ENCODE results near the gene IPO11. TPM values are rescaled to one million over a fixed set of nuclear protein-coding genes. Genes with fewer than 3 reads are reported as not detected.
"Not testable (repeated sequence)": the region's sequence is repeated elsewhere in the genome, so short reads cannot be mapped to it uniquely, and the experiment has no call there.

IPO11 gene
- total RNA-seq, 1 experiment from 2014 or later: 26.6 TPM

DNA sequence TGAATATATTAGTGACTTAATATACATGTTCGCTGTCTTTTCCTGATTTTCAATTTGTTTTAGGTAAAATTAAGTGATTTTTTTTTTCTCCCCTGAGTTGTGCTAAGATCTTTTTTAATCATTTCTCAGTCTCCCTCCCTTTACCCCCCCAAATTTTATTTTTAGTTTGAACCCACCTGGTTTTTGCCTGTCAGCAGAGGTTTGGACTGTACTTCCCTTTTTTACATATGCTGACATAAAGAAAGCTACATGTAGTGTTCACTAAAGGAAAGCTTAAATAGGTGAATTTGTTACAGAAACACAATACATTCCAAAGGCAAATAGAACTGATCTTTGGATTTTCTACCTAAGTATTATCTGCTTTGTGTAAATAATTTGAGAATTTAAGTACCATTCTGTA, 82.2 kb downstream of the IPO11 start:
- no peak for DNase-seq
- H3K9me3 ChIP-seq: no peaks in the 10 kb centered on the region
- peaks cover 26% of the 10 kb centered on the region for H3K36me3 ChIP-seq
- no peak overlapping the region for H3K4me3 ChIP-seq
- no peaks in the 10 kb centered on the region for H3K27me3 ChIP-seq

DNA sequence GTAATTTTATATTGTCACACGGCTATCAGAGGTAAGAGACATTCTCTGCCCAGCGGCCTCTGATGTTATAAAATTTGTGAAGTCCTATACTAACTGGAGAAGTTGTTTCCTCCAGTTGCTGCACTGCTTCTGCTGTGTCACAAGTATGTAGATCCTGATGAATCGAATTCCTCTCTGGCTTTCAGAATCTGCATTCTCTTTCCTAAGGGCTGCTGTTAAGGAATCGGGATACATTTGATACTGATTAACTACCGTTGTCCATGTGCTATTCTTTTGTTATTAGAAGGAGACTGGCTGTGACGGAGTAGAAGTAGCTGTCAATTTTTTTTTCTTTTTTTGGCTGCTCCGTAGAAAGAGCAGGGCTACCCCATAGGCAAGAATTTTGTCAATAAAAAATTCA, 84.3 kb downstream of the IPO11 start:
- DNase-seq: no peak
- Histone ChIP-seq H3K27me3 (no peaks in the 10 kb centered on the region), H3K4me3 (no peak overlapping the region), H3K9me3 (no peaks in the 10 kb centered on the region), H3K36me3 (peaks cover 12% of the 10 kb centered on the region)

DNA sequence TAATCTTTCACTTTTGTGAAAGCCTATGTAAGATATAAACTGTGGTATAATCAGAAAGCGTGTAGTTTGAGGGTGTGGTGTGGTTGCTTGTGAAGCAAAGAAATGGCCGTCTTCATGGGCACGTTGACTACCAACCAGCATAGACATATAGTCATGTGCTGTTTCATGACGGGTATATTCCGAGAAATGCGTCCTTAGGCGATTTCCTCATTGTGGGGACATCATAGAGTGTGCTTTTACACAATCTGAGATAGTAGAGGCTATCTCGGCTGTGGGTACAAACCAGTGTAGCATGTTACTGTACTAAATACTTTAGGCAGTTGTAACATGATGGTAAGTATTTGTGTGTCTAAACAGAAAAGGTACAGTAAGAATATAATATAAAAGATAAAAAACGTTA, 86.4 kb downstream of the IPO11 start:
- no peak for DNase-seq
- H3K36me3 ChIP-seq: peaks cover 7% of the 10 kb centered on the region

DNA sequence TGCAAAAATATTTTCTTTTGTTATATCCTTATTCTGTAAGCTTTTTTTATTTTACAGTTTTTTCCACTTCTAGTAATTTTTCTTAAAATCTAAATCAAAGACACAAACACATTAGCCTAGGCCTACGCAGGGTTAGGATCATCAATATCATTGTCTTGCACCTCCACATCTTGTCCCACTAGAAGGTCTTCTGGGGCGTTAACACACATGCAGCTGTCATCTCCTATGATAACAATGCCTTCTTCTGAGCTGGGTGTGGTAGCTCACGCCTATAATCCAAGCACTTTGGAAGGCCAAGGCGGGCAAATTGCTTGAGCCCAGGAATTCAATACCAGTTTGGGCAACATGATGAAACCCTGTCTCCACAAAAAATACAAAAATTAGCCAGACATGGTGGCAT, 87.2 kb downstream of the IPO11 start:
- DNase-seq: no peak
- Histone ChIP-seq H3K27me3 (no peaks in the 10 kb centered on the region), H3K36me3 (0 out of 2 replicates have a peak, but pooled peaks cover 6% of the 10 kb centered on the region), H3K9me3 (no peaks in the 10 kb centered on the region), H3K4me3 (no peak overlapping the region)

More for the DNA sequence above, 86.4 kb downstream of the IPO11 start:
- Histone ChIP-seq H3K9me3 (no peaks in the 10 kb centered on the region), H3K27me3 (no peaks in the 10 kb centered on the region), H3K4me3 (no peak overlapping the region)

DNA sequence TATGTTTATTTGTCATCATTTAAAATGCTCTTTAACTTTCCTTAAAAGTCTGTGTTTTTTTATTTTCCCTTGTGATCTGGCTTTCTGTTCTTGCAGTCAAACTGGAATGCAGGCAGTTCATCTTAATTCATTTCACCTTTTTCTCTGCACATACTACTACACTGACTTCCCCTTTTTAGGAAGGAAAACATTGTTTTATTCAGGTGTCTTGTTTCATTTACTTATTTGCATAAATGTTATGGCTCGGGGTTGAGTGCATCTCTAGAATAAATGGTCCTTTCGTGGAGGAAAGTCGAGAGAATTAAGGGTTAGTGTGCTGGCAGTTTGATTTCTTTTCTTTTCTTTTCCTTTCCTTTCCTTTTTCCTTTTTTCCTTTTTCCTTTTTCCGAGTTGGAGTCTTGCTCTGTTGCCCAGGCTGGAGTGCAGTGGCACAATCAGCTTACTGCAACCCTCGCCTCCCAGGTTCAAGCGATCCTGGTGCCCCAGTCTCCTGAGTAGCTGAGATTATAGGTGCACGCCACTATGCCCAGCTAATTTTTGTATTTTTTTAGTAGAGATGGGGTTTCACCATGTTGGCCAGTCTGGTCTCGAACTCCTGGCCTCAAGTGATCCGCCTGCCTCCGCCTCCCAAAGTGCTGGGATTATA, 90.0 kb downstream of the IPO11 start:
- Histone ChIP-seq H3K4me3 (no peak overlapping the region), H3K27me3 (no peaks in the 10 kb centered on the region), H3K36me3 (peaks cover 3% of the 10 kb centered on the region), H3K9me3 (no peaks in the 10 kb centered on the region)
- no peak for DNase-seq

DNA sequence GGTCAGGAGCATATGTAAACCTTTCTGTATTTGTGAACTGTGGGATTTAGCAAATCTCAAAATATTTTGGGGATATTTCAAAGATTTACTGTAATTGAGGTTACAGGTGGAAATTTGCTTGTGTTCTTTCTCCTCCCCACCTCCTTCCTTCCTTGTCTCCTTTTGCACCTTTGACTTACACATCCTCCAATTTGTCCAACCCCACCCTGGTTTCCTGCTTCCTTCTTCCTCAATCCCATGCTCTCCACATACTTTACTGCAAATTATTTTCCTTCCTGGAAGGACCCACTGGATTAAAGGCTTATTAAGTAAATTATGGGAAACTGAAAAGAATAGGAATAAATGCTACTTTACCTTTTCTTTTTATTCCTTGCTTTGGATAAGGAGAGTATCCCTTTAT, 91.6 kb downstream of the IPO11 start:
- Histone ChIP-seq H3K9me3 (no peaks in the 10 kb centered on the region), H3K27me3 (no peaks in the 10 kb centered on the region), H3K36me3 (peaks cover 6% of the 10 kb centered on the region), H3K4me3 (no peak overlapping the region)
- DNase-seq: no peak

DNA sequence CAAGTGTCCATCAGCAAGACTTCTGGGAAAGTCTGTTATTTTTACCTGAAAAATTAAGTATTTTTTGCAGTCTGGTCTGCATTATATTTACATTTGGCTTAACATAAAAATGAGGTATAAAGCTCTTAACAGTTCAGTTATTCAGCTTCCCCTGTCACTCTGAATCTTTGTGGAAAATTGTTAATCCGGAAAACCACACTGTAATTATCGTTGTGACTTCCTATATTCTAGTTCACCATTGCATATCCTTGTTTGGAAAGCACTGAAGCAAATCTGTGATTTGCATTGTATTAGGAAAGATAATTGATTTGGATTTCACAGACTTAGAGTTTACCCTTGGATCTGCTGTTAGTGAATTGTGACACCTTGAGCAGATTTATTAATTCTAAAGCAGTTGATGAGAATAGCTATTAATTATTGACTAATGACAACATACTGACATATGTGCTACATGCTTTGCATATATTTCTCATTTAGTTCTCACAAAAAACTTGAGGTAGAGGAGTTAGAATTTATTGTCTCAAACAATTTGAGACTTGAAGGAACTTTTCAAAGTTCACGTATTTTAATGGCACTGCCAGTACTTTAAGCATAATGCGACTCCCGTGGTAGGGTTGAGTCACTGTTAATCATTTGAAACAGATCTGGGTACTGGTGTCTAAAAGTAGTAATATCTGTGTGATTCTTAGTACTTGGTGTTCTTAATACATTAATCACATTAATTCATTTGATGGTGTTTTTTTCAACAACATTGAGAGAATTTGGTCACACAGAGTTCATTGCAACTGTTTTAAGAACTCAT, 94.3 kb downstream of the IPO11 start:
- peaks cover 10% of the 10 kb centered on the region for H3K36me3 ChIP-seq
- no peaks in the 10 kb centered on the region for H3K9me3 ChIP-seq
- H3K4me3 ChIP-seq: no peak overlapping the region
- no peaks in the 10 kb centered on the region for H3K27me3 ChIP-seq
- no peak for DNase-seq

DNA sequence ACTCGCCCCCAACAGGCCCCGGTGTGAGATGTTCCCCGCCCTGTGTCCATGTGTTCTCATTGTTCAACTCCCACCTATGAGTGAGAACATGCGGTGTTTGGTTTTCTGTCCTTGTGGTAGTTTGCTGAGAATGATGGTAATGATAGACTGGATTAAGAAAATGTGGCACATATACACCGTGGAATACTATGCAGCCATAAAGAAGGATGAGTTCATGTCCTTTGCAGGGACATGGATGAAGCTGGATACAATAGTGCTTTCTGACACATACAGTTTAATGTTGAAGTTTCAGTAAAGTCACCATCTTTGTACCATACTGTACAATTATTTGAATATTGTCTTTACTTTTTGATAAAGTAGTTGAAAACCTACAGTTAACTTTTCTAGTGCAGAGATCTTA, 96.2 kb downstream of the IPO11 start:
- not testable (repeated sequence) for H3K4me3 ChIP-seq, H3K36me3 ChIP-seq, H3K27me3 ChIP-seq, DNase-seq, H3K9me3 ChIP-seq

DNA sequence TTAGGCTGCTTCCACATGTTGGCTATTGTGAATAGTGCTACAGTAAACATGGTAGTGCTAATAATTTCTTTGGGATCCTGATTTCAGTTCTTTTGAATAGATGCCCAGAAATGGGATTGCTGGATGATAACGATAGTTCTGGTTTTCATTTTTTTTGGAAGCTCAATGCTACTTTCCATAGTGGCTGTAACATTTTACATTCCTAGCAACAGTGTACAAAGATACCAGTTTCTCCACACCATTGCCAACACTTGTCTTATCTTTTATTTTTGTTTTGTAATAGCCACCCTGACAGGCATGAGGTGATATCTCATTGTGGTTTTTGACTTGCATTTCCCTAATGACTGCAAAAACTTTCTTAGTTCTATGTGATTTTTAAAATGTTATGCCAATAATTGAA, 97.2 kb downstream of the IPO11 start:
- DNase-seq: no peak
- Histone ChIP-seq H3K27me3 (no peaks in the 10 kb centered on the region), H3K9me3 (no peaks in the 10 kb centered on the region), H3K36me3 (peaks cover 12% of the 10 kb centered on the region), H3K4me3 (no peak overlapping the region)

DNA sequence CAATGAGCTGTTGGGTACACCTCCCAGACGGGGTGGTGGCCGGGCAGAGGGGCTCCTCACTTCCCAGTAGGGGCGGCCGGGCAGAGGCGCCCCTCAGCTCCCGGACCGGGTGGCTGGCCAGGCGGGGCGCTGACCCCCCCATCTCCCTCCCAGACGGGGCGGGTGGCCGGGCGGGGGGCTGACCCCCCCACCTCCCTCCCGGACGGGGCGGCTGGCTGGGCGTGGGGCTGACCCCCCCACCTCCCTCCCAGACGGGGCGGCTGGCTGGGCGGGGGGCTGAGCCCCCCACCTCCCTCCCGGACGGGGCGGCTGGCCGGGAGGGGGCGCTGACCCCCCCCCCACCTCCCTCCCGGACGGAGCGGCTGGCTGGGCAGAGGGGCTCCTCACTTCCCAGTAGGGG, 100.5 kb downstream of the IPO11 start:
- DNase-seq, H3K27me3 ChIP-seq, H3K9me3 ChIP-seq, H3K4me3 ChIP-seq: not testable (repeated sequence)
- H3K36me3 ChIP-seq: peaks cover 12% of the 10 kb centered on the region

DNA sequence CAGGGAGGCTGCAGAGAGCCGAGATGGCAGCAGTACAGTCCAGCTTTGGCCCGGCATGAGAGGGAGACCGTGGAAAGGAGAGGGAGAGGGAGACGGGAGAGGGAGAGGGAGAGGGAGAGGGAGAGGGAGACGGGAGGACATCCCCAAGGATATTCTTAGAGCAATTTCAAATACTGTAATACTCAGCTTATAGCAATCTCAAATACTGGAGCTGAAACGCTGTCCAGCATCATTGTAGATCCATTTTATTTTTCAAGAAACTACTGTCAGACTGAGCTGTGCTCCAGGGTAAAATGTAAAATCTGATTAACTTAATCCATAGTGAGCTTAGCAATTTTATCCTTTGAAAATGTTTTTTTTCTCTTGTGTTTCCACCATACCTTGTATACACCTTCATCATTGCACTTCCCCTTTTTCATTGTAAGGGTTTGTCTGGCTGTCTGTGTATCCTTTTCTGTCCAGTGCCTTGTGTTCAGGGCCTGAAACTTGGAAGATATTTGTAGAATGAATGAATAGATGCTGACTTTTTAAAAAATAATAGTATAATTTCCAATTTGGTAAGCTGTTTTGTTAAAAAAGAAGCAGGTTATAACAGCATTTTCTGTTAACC, 102.1 kb downstream of the IPO11 start:
- no peaks in the 10 kb centered on the region for H3K9me3 ChIP-seq
- no peaks in the 10 kb centered on the region for H3K27me3 ChIP-seq
- peaks cover 6% of the 10 kb centered on the region for H3K36me3 ChIP-seq
- DNase-seq: no peak
- no peak overlapping the region for H3K4me3 ChIP-seq

DNA sequence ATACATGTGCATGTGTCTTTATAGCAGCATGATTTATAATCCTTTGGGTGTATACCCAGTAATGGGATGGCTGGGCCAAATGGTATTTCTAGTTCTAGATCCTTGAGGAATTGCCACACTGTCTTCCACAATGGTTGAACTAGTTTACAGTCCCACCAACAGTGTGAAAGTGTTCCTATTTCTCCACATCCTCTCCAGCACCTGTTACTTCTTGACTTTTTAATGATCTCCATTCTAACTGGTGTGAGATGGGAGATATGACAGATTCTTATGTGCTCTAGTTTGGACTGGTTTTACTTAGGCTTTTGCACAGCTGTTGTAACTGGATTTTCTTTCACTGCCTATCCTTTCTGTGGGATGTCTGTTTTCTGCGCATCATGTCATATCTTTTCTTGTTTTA, 108.2 kb downstream of the IPO11 start:
- H3K27me3 ChIP-seq, H3K9me3 ChIP-seq, DNase-seq, H3K4me3 ChIP-seq, H3K36me3 ChIP-seq: not testable (repeated sequence)

DNA sequence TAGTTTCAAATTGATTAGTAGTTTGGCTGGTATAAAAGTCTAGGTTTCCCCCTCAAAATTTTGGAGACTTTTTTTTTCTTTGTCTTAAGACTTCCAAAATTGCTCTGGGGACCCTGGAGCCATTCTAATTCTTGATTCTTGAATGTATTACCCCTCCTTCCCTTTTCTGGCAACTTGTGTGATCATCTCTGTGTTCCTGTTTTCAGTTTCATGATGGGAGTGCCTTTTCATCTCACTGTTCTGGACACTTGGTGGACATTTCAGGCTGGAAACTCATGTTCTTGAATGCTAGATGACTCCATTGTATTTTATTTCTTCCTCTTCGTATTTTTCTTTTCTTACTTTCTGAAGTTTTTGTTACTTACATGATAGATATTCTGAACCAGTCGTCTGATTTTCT, 108.8 kb downstream of the IPO11 start:
- Histone ChIP-seq H3K36me3 (no peaks in the 10 kb centered on the region; the same call in 1 of the 2 replicates), H3K9me3 (no peaks in the 10 kb centered on the region), H3K4me3 (no peak overlapping the region), H3K27me3 (no peaks in the 10 kb centered on the region)
- DNase-seq: no peak

DNA sequence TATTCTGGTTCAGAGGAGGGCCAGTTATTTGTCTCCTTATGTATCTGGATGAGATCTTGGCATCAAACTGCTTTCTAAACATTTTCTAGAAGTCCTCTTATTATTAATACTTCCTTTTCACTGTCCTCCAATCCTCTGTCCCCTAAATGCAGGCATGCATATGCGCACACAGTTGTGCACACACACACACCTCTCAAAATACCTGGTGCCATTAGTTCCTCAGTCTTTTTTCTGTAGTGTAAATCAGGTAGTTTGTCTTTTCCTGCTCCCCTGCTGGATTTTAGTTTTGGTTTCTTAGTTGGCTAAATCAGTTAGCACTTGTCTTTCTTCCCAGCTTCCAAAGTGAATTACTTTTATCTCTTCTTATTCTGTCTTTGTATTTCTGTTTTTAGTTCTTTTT, 110.2 kb downstream of the IPO11 start:
- no peaks in the 10 kb centered on the region; the same call in 1 of the 2 replicates for H3K36me3 ChIP-seq
- no peak for DNase-seq
- no peaks in the 10 kb centered on the region for H3K27me3 ChIP-seq
- H3K4me3 ChIP-seq: no peak overlapping the region
- H3K9me3 ChIP-seq: no peaks in the 10 kb centered on the region

DNA sequence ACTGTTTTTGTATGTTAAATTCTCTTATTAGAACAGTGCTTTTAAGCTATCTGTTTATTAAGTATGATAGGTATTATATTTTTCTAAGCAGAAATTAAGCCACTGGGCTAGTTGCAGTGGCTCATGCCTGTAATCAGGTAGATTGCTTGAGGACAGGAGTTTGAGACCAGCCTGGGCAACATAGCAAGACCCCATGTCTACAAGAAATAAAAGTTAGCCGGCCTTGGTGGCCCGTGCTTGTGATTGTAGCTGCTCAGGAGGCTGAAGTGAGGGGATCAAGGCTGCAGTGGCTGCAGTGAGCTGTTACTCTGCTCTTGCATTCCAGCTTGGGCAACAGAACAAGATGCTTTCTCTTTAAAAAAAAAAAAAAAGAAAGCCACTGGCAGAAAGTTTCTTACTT, 121.0 kb downstream of the IPO11 start:
- Histone ChIP-seq H3K27me3 (no peaks in the 10 kb centered on the region), H3K36me3 (no peaks in the 10 kb centered on the region; the same call in 1 of the 2 replicates), H3K9me3 (no peaks in the 10 kb centered on the region), H3K4me3 (no peak overlapping the region)
- DNase-seq: no peak

DNA sequence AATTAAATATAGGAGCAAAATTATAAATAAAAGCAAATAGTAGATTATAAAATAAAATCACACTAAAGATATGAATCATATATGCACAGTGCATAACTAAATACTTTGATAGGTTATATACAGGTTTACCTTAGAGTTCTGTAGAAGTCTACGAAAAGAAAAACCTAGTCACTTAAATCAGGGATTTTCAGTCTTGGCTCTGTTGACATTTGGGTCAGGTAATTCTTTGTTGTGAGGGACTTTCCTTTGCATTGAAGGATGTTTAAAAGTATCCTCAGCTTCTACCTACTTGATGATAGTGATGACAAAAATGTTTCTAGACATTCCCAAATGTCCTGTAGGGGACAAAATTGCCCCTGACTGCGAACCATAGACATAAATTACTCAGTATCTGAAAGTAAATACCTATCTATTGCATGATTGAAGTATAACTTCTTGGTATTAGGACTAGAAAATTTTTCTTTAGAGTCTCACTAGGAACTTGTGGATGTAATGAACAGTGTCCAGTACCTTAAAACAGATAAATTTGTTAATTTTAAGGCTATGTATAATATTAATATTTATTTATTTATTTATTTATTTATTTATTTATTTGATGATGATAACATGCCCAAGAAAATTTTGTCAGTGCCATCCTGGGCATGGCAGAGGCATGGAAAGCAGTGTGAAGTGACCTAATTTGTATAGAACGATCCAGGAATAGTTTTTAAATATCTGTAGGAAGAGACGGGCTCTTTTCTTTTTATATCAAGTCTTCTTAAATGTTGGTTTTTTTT, 122.1 kb downstream of the IPO11 start:
- Histone ChIP-seq H3K9me3 (no peaks in the 10 kb centered on the region), H3K4me3 (no peak overlapping the region), H3K27me3 (no peaks in the 10 kb centered on the region), H3K36me3 (peaks cover 3% of the 10 kb centered on the region; the same call in 1 of the 2 replicates)
- no peak for DNase-seq

DNA sequence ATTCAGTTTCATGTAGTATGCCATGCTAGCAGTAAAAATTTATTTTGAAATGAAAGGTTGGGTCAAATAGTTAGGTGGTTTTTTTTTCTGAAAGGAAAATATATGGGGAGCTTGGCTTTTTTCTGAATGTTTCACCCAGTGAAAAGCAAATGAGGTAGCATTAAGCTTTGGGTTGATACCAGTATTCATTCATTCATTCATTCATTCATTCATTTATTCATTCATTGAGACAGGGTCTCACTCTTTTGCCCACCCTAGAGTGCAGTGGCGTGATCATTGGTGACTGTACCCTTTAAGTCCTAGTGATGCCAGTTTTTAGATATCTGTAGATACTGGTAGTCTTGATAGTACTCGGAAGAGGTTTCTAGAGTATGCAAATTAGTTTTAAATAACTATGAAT, 123.7 kb downstream of the IPO11 start:
- DNase-seq: no peak
- H3K9me3 ChIP-seq: no peaks in the 10 kb centered on the region
- H3K27me3 ChIP-seq: no peaks in the 10 kb centered on the region
- no peak overlapping the region for H3K4me3 ChIP-seq
- H3K36me3 ChIP-seq: peaks cover 3% of the 10 kb centered on the region; the same call in 1 of the 2 replicates

Data from MG63 (cell line).